ENCODE data around the gene ALDH4A1.
A peak's percentile ranks its signal among the peaks of the same experiment; 100 is the strongest.

The ALDH4A1 gene

DNA sequence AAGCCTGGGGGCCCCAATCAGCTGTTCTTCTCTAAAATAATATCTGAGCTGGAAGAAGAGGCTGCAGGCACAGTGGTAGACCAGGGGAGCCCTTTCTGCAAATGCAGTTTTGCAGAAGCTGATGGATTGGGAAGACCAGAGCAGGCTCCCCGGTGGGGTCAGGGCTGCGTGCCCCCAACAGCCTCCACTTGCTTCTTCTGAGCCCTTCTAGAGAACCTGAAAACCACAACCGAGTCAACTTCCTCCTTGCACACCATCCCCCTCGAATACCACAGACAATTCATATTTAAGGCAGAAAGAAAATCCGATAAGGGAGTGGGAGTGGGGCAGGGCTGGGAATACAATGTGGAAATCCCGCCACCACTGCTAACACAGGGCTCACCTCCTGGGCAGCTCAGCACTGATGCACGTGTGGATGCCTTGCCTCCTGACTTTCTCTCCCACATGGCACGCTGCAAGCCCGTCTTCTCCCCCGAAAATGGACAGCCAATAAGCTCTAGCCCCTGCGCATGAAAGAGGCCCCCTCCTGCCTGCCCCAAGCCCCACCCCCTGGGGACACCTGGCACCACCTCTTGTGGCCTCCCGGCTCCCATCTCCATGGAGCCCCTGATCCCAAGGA is 25.4 kb upstream of the ALDH4A1 start:
- no peak overlapping the region for H3K27ac ChIP-seq (replicated peaks; ENCODE audit: low read length)
- no CpG with 5 or more reads among the region's 12 CpGs for WGBS, 2 donors (ENCODE audit: extremely low coverage in 2 of 2, insufficient read length in 2 of 2, insufficient replicate concordance in 1 of 2)
- H3K18ac ChIP-seq (ENCODE audit: low read length): no peak overlapping the region

DNA sequence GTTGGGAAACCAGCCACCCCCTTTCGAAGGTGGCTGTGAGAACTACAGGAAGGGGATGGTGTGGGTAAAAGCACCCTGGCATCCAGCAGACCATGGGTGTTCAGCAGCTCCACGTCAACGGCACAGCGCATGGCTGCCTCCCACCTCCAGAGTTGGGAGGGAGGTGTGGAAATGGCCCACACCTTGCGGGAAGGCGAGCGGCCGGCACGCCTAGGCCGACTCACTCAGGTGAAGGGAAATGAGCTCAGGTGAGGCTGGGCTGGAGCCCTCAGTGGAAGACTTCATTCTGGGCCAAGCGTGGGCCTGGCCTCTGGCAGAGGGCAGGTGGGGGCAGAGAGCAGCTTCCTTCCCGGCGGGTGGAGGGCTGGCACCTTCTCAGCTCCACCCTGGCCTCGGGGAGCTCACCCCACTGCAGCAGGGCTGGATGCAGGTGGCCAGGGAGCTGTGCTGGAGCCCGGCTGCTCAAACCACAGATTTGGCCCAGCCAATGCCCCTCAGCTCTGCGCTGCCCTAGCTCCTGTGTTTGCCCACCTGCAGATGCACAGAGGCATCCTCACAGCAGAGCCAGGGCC is 24.8 kb upstream of the ALDH4A1 start:
- Histone ChIP-seq H3K23ac (ENCODE audit: low read depth, low read length, poor library complexity) (peak overlapping the region; percentile 2), H2BK5ac (ENCODE audit: low read length) (no peak overlapping the region), H3K27me3 (ENCODE audit: control insufficient read depth in 3 of 3, insufficient read depth in 3 of 3, low read depth in 1 of 3, low read length in 3 of 3) (no peaks in the 10 kb centered on the region), H3K14ac (ENCODE audit: low read length) (no peak overlapping the region), H2BK15ac (ENCODE audit: low read length) (peak overlapping the region; percentile 35), H3K4me1 (ENCODE audit: control insufficient read depth in 2 of 2, insufficient read depth in 1 of 2, low read depth in 1 of 2, low read length in 2 of 2) (peaks cover 31 to 45% of the 10 kb centered on the region in 2 donors), H3K4me2 (ENCODE audit: insufficient read depth, low read length, poor library complexity, severe bottlenecking) (no peak overlapping the region), H3K36me3 (replicated peaks in 1 of 2; ENCODE audit: control insufficient read depth in 2 of 2, insufficient read depth in 2 of 2, low read length in 2 of 2) (no peaks in the 10 kb centered on the region), H3K27ac (replicated peaks; ENCODE audit: low read length) (no peak overlapping the region), H2BK12ac (ENCODE audit: low read length) (no peak overlapping the region), H2BK120ac (ENCODE audit: low read depth, low read length) (peak overlapping the region; percentile 14), H3K9me3 (replicated peaks in 1 of 2; ENCODE audit: control insufficient read depth in 2 of 2, insufficient read depth in 1 of 2, low read depth in 1 of 2, low read length in 2 of 2) (no peaks in the 10 kb centered on the region), H4K91ac (ENCODE audit: low read depth, low read length, poor library complexity) (no peak overlapping the region), H2AK5ac (ENCODE audit: low read depth, low read length) (peak overlapping the region; percentile 23), H3K4me3 (ENCODE audit: low read length in 2 of 2) (no peak overlapping the region), H4K8ac (ENCODE audit: low read depth, low read length) (no peak overlapping the region), H3K4ac (ENCODE audit: low read length) (peak overlapping the region; percentile 56), H3K79me1 (ENCODE audit: low read depth, low read length) (no peaks in the 10 kb centered on the region), H2AFZ (ENCODE audit: low read length) (no peak overlapping the region), H3K9ac (ENCODE audit: low read depth, low read length, poor library complexity) (peak overlapping the region; percentile 60), H3K18ac (ENCODE audit: low read length) (peak overlapping the region; percentile 31)
- WGBS, 2 donors (ENCODE audit: extremely low coverage in 2 of 2, insufficient read length in 2 of 2, insufficient replicate concordance in 1 of 2): no CpG with 5 or more reads among the region's 16 CpGs
- no peak for DNase-seq (ENCODE audit: low spot score)

More for the DNA sequence above, 25.4 kb upstream of the ALDH4A1 start:
- no peak overlapping the region for H4K8ac ChIP-seq (ENCODE audit: low read depth, low read length)
- no peak overlapping the region for H4K91ac ChIP-seq (ENCODE audit: low read depth, low read length, poor library complexity)
- no peak overlapping the region for H3K4me2 ChIP-seq (ENCODE audit: insufficient read depth, low read length, poor library complexity, severe bottlenecking)
- H2BK12ac ChIP-seq (ENCODE audit: low read length): no peak overlapping the region
- no peak overlapping the region for H3K14ac ChIP-seq (ENCODE audit: low read length)
- H3K4ac ChIP-seq (ENCODE audit: low read length): no peak overlapping the region
- H2BK5ac ChIP-seq (ENCODE audit: low read length): no peak overlapping the region
- H2BK15ac ChIP-seq (ENCODE audit: low read length): peak overlapping the region; percentile 35
- H3K4me3 ChIP-seq (ENCODE audit: low read length in 2 of 2): no peak overlapping the region
- no peaks in the 10 kb centered on the region for H3K27me3 ChIP-seq (ENCODE audit: control insufficient read depth in 3 of 3, insufficient read depth in 3 of 3, low read depth in 1 of 3, low read length in 3 of 3)
- no peaks in the 10 kb centered on the region for H3K79me1 ChIP-seq (ENCODE audit: low read depth, low read length)
- no peaks in the 10 kb centered on the region for H3K9me3 ChIP-seq (replicated peaks in 1 of 2; ENCODE audit: control insufficient read depth in 2 of 2, insufficient read depth in 1 of 2, low read depth in 1 of 2, low read length in 2 of 2)
- H3K9ac ChIP-seq (ENCODE audit: low read depth, low read length, poor library complexity): no peak overlapping the region
- H3K36me3 ChIP-seq (replicated peaks in 1 of 2; ENCODE audit: control insufficient read depth in 2 of 2, insufficient read depth in 2 of 2, low read length in 2 of 2): no peaks in the 10 kb centered on the region
- no peak overlapping the region for H3K23ac ChIP-seq (ENCODE audit: low read depth, low read length, poor library complexity)
- peaks cover 26 to 39% of the 10 kb centered on the region in 2 donors for H3K4me1 ChIP-seq (ENCODE audit: control insufficient read depth in 2 of 2, insufficient read depth in 1 of 2, low read depth in 1 of 2, low read length in 2 of 2)
- DNase-seq (ENCODE audit: low spot score): no peak
- H2BK120ac ChIP-seq (ENCODE audit: low read depth, low read length): no peak overlapping the region
- no peak overlapping the region for H2AFZ ChIP-seq (ENCODE audit: low read length)
- peak overlapping the region; percentile 23 for H2AK5ac ChIP-seq (ENCODE audit: low read depth, low read length)

DNA sequence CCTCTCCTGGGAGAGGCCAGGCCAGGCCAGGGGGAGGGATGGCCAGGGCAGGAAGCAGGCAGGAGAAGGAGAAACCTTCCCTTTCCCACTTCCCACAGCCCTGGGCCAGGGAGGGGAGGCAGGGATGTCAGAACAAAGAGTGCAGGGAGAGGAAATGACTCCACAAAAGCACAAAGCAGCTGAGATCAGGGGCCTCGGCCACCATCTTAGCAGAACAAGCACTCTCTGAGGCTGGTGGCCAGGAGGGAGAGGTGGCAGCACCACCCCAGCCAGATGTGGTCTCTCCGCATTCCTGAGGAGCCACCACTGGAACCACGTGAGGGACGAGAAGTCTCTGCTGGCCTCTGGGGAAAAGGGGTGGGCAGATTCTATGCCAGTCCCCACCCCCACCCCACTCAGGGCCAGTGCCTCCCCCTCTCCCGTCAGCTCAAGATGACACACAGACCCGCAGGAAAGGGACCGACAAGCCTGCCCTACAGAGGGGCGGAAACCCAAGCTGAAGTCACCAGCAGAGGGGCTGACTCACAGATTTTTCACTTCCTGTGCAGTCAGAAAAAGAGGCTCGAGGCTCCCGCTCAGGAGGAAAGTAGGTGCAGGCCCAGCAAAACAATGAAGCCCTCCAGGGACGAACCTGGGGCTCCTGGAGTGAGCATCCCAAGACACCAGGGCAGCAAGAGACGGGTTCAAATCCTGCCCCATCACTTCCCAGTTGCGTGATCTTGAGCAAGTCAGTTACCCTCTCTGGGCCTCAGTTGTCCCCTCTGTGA is 24.1 kb upstream of the ALDH4A1 start:
- Histone ChIP-seq H3K18ac (ENCODE audit: low read length) (peak overlapping the region; percentile 92), H2BK12ac (ENCODE audit: low read length) (no peak overlapping the region), H2BK15ac (ENCODE audit: low read length) (peak overlapping the region; percentile 68), H2BK120ac (ENCODE audit: low read depth, low read length) (no peak overlapping the region), H3K9me3 (replicated peaks in 1 of 2; ENCODE audit: control insufficient read depth in 2 of 2, insufficient read depth in 1 of 2, low read depth in 1 of 2, low read length in 2 of 2) (no peaks in the 10 kb centered on the region), H3K9ac (ENCODE audit: low read depth, low read length, poor library complexity) (peak overlapping the region; percentile 57), H3K4ac (ENCODE audit: low read length) (no peak overlapping the region), H4K91ac (ENCODE audit: low read depth, low read length, poor library complexity) (no peak overlapping the region), H3K4me1 (ENCODE audit: control insufficient read depth in 2 of 2, insufficient read depth in 1 of 2, low read depth in 1 of 2, low read length in 2 of 2) (peaks cover 36 to 45% of the 10 kb centered on the region in 2 donors), H4K8ac (ENCODE audit: low read depth, low read length) (no peak overlapping the region), H3K27me3 (ENCODE audit: control insufficient read depth in 3 of 3, insufficient read depth in 3 of 3, low read depth in 1 of 3, low read length in 3 of 3) (no peaks in the 10 kb centered on the region), H3K14ac (ENCODE audit: low read length) (no peak overlapping the region), H3K23ac (ENCODE audit: low read depth, low read length, poor library complexity) (peak overlapping the region; percentile 67), H2AFZ (ENCODE audit: low read length) (peak overlapping the region; percentile 72), H3K4me3 (ENCODE audit: low read length in 2 of 2) (no peak overlapping the region), H2AK5ac (ENCODE audit: low read depth, low read length) (peak overlapping the region; percentile 60), H3K36me3 (replicated peaks in 1 of 2; ENCODE audit: control insufficient read depth in 2 of 2, insufficient read depth in 2 of 2, low read length in 2 of 2) (no peaks in the 10 kb centered on the region), H3K79me1 (ENCODE audit: low read depth, low read length) (no peaks in the 10 kb centered on the region), H2BK5ac (ENCODE audit: low read length) (no peak overlapping the region), H3K4me2 (ENCODE audit: insufficient read depth, low read length, poor library complexity, severe bottlenecking) (no peak overlapping the region), H3K27ac (replicated peaks; ENCODE audit: low read length) (no peak overlapping the region)
- WGBS, 2 donors (ENCODE audit: extremely low coverage in 2 of 2, insufficient read length in 2 of 2, insufficient replicate concordance in 1 of 2): no CpG with 5 or more reads among the region's 13 CpGs
- no peak for DNase-seq (ENCODE audit: low spot score)

DNA sequence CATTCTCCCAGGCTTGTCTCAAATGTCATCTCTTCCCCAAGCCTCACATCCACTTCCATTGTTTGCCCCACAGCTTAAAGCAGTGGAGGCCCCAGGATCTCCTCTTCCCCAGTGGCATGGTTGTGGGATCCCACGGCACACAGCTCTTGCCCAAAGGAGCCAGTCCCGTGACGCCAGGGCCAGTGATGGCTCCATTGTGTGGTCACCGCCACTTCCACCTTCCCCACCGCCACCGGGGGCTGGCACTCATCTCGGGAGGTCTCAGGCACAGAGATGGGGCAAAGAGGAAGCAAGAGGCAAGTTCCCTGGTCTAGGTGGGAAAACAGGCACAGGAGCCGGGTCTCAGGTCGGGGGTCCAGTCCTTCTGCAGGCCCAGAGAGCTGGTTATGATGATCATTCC is 22.9 kb upstream of the ALDH4A1 start:
- Histone ChIP-seq H3K27ac (replicated peaks; ENCODE audit: low read length) (no peak overlapping the region), H2BK12ac (ENCODE audit: low read length) (no peak overlapping the region), H2BK5ac (ENCODE audit: low read length) (no peak overlapping the region), H3K9me3 (replicated peaks in 1 of 2; ENCODE audit: control insufficient read depth in 2 of 2, insufficient read depth in 1 of 2, low read depth in 1 of 2, low read length in 2 of 2) (no peaks in the 10 kb centered on the region), H3K27me3 (ENCODE audit: control insufficient read depth in 3 of 3, insufficient read depth in 3 of 3, low read depth in 1 of 3, low read length in 3 of 3) (no peaks in the 10 kb centered on the region), H3K4me1 (ENCODE audit: control insufficient read depth in 2 of 2, insufficient read depth in 1 of 2, low read depth in 1 of 2, low read length in 2 of 2) (peaks cover 36 to 45% of the 10 kb centered on the region in 2 donors), H3K4me2 (ENCODE audit: insufficient read depth, low read length, poor library complexity, severe bottlenecking) (no peak overlapping the region), H4K8ac (ENCODE audit: low read depth, low read length) (no peak overlapping the region), H3K9ac (ENCODE audit: low read depth, low read length, poor library complexity) (no peak overlapping the region), H3K4ac (ENCODE audit: low read length) (no peak overlapping the region), H3K18ac (ENCODE audit: low read length) (peak overlapping the region; percentile 42), H3K14ac (ENCODE audit: low read length) (no peak overlapping the region), H3K23ac (ENCODE audit: low read depth, low read length, poor library complexity) (peak overlapping the region; percentile 52), H4K91ac (ENCODE audit: low read depth, low read length, poor library complexity) (no peak overlapping the region), H2BK120ac (ENCODE audit: low read depth, low read length) (no peak overlapping the region), H3K79me1 (ENCODE audit: low read depth, low read length) (no peaks in the 10 kb centered on the region), H2BK15ac (ENCODE audit: low read length) (peak overlapping the region; percentile 15), H3K4me3 (ENCODE audit: low read length in 2 of 2) (no peak overlapping the region), H2AFZ (ENCODE audit: low read length) (no peak overlapping the region), H3K36me3 (replicated peaks in 1 of 2; ENCODE audit: control insufficient read depth in 2 of 2, insufficient read depth in 2 of 2, low read length in 2 of 2) (peaks cover 0 to 2% of the 10 kb centered on the region in 2 donors), H2AK5ac (ENCODE audit: low read depth, low read length) (peak overlapping the region; percentile 8)
- no peak for DNase-seq (ENCODE audit: low spot score)
- WGBS, 2 donors (ENCODE audit: extremely low coverage in 2 of 2, insufficient read length in 2 of 2, insufficient replicate concordance in 1 of 2): no CpG with 5 or more reads among the region's 9 CpGs
